ENCODE data around the gene ZCCHC17.

Gene ZCCHC17

DNA sequence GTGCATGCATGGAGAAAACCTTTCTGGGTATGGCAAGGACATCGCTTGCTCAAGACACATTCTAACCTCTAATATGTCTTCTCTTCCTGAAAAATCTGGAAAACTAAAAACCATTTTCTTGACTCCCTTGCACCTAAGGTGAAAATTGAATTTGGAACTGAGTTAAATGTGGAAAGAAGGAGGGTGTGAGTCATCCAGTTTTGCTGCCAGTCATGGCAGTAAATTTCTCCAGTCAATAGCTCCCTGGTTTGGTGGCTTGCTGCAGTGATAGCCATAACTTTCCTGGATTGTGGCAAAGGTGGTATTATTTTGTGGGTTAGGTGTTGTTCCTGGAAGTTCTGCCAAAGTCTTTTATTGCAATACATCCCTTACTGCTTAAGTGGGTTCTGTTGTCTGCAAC lies 2.5 kb downstream of the ZCCHC17 start:
- Histone ChIP-seq H3K9me3 (ENCODE audit: insufficient read depth, low read length, severe bottlenecking) (no peaks in the 10 kb centered on the region), H2AFZ (ENCODE audit: low read depth, low read length) (no peak overlapping the region), H3K4me1 (ENCODE audit: insufficient read depth, low read length) (peaks cover 37% of the 10 kb centered on the region), H4K20me1 (ENCODE audit: insufficient read depth, low read length) (peaks cover 8% of the 10 kb centered on the region; the same call in 1 of the 2 replicates), H3K36me3 (ENCODE audit: insufficient read depth, low read length) (peaks cover 8% of the 10 kb centered on the region), H3K27ac (ENCODE audit: low read length) (no peak overlapping the region), H3K9ac (ENCODE audit: low read depth, low read length) (no peak overlapping the region), H3K27me3 (ENCODE audit: insufficient read depth, low read length, poor library complexity) (no peaks in the 10 kb centered on the region), H3K4me3 (ENCODE audit: low read depth in 1 of 2, low read length in 2 of 2) (no peak overlapping the region), H3K4me2 (ENCODE audit: insufficient read depth, low read length) (no peak overlapping the region), H3K79me2 (ENCODE audit: insufficient read depth, low read length) (peaks cover 81% of the 10 kb centered on the region)
- no peak for TF ChIP-seq CTCF (IDR thresholded peaks at IDR 0.05; ENCODE audit: borderline replicate concordance, extremely low read depth, low read length, poor library complexity, severe bottlenecking)
- no peak for TF ChIP-seq EZH2 (IDR thresholded peaks at IDR 0.05; ENCODE audit: borderline replicate concordance, low read depth, low read length, severe bottlenecking)
- DNase-seq: no peak
- no peak for ATAC-seq (ENCODE audit: insufficient read depth, low read depth)

DNA sequence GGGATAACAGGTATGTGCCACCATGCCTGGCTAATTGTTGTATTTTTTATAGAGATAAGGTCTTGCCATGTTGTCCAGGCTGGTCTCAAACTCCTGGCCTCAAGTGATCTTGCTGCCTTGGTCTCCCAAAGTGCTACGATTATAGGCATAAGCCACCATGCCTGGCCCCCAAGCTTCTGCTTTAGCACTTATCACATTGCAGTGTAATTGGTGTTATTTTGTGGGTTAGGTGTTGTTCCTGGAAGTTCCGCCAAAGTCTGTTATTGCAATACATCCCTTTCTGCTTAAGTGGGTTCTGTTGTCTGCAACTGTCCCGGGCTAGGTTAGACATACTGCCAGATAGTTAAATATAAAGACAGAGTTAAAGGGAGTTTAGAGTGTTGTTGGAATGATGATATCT lies 3.4 kb downstream of the ZCCHC17 start:
- peaks cover 4% of the 10 kb centered on the region; the same call in 1 of the 2 replicates for H4K20me1 ChIP-seq (ENCODE audit: insufficient read depth, low read length)
- no peak overlapping the region for H3K4me3 ChIP-seq (ENCODE audit: low read depth in 1 of 2, low read length in 2 of 2)
- H3K4me1 ChIP-seq (ENCODE audit: insufficient read depth, low read length): peaks cover 29% of the 10 kb centered on the region
- no peak overlapping the region for H3K9ac ChIP-seq (ENCODE audit: low read depth, low read length)
- no peak overlapping the region for H3K27ac ChIP-seq (ENCODE audit: low read length)
- ATAC-seq (ENCODE audit: insufficient read depth, low read depth) (no peak), DNase-seq (no peak)
- peaks cover 77% of the 10 kb centered on the region for H3K79me2 ChIP-seq (ENCODE audit: insufficient read depth, low read length)
- H3K4me2 ChIP-seq (ENCODE audit: insufficient read depth, low read length): no peak overlapping the region
- no peak for TF ChIP-seq EZH2 (IDR thresholded peaks at IDR 0.05; ENCODE audit: borderline replicate concordance, low read depth, low read length, severe bottlenecking)
- TF ChIP-seq CTCF (IDR thresholded peaks at IDR 0.05; ENCODE audit: borderline replicate concordance, extremely low read depth, low read length, poor library complexity, severe bottlenecking): no peak
- no peaks in the 10 kb centered on the region for H3K27me3 ChIP-seq (ENCODE audit: insufficient read depth, low read length, poor library complexity)
- H3K9me3 ChIP-seq (ENCODE audit: insufficient read depth, low read length, severe bottlenecking): no peaks in the 10 kb centered on the region
- H3K36me3 ChIP-seq (ENCODE audit: insufficient read depth, low read length): no peaks in the 10 kb centered on the region; the same call in 1 of the 2 replicates
- H2AFZ ChIP-seq (ENCODE audit: low read depth, low read length): no peak overlapping the region

DNA sequence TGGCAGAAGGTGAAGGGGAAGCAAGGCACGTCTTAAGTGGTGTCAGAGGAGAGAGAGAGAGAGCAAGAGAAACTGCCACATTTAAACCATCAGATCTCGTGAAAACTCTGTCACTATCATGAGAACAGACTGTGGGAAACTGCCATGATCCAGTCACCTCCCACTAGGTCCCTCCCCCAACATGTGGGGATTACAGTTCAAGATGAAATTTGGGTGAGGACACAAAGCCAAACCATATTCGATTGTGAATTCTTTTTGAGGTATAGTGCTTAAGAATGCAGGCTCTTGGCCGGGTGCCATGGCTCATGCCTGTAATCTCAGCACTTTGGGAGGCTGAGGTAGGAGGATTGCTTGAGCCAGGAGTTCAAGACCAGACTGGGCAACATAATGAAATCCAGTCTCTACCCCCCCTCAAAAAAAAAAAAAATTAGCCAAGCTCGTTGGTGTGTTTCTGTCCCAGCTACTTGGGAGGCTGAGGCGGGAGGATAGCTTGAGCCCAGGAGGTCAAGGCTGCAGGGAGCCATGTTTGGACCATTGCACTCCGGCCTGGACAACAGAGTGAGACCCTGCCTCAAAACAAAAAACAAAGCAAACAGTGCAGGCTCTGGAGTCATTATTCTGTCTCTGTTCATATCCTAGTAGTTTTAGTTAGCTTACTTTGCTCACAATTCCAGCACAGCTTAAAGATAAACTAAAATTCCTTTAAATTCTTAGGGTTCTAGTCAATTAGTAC lies 6.0 kb downstream of the ZCCHC17 start:
- Histone ChIP-seq H3K36me3 (ENCODE audit: insufficient read depth, low read length) (no peaks in the 10 kb centered on the region), H3K4me3 (ENCODE audit: low read depth in 1 of 2, low read length in 2 of 2) (no peak overlapping the region), H3K4me2 (ENCODE audit: insufficient read depth, low read length) (no peak overlapping the region), H3K27ac (ENCODE audit: low read length) (no peak overlapping the region), H3K9me3 (ENCODE audit: insufficient read depth, low read length, severe bottlenecking) (no peaks in the 10 kb centered on the region), H3K4me1 (ENCODE audit: insufficient read depth, low read length) (peaks cover 16% of the 10 kb centered on the region), H3K9ac (ENCODE audit: low read depth, low read length) (no peak overlapping the region), H2AFZ (ENCODE audit: low read depth, low read length) (no peak overlapping the region), H3K27me3 (ENCODE audit: insufficient read depth, low read length, poor library complexity) (no peaks in the 10 kb centered on the region), H3K79me2 (ENCODE audit: insufficient read depth, low read length) (peaks cover 63% of the 10 kb centered on the region), H4K20me1 (ENCODE audit: insufficient read depth, low read length) (peaks cover under 1% of the 10 kb centered on the region; the same call in 1 of the 2 replicates)
- DNase-seq (no peak), ATAC-seq (ENCODE audit: insufficient read depth, low read depth) (no peak)
- TF ChIP-seq EZH2 (IDR thresholded peaks at IDR 0.05; ENCODE audit: borderline replicate concordance, low read depth, low read length, severe bottlenecking) (no peak), CTCF (IDR thresholded peaks at IDR 0.05; ENCODE audit: borderline replicate concordance, extremely low read depth, low read length, poor library complexity, severe bottlenecking) (no peak)
